Kidney (tissue), 14 donors: ENCODE data around the gene GNB1L. TPM values are rescaled to one million over a fixed set of nuclear protein-coding genes. Genes with fewer than 3 reads are reported as not detected.
"Not testable (repeated sequence)": the region's sequence is repeated elsewhere in the genome, so short reads cannot be mapped to it uniquely, and the experiment has no call there.

Experiments
- DNase-seq, 5 donors: peaks; one replicate each; pipeline ENCODE4 v3.0.0-alpha.2; 2013 to 2020
- FAIRE-seq: peaks from 2 replicates; lab custom pipeline; 2012; peaks lifted over from hg19 to GRCh38; lab: Jason Lieb, UNC
- H3K27ac ChIP-seq, 2 donors: one replicate each; pipeline ENCODE4 v1.7.0; 2013; ENCODE audit warnings: low read depth in 2 of 2, low read length in 2 of 2, inconsistent platforms in 1 of 2
- H3K27me3 ChIP-seq: one replicate; pipeline ENCODE4 v1.7.1; 2013; ENCODE audit warnings: low read length, inconsistent platforms; ENCODE audit not compliant: control insufficient read depth, insufficient read depth
- H3K36me3 ChIP-seq, 3 donors: one replicate each; pipeline versions ENCODE4 v1.7.0 to v1.7.1; 2013; ENCODE audit warnings: low read length in 3 of 3, control low read depth in 1 of 3, inconsistent platforms in 1 of 3; ENCODE audit not compliant: insufficient read depth in 3 of 3, control insufficient read depth in 2 of 3
- H3K4me1 ChIP-seq, 3 donors: one replicate each; pipeline versions ENCODE4 v1.7.0 to v1.7.1; 2013; ENCODE audit warnings: low read length in 3 of 3, inconsistent platforms in 1 of 3, low read depth in 1 of 3; ENCODE audit not compliant: control insufficient read depth in 2 of 3, insufficient read depth in 2 of 3
- H3K4me3 ChIP-seq, 3 donors: one replicate each; pipeline versions ENCODE4 v1.7.0 to v1.8.1; 2013; ENCODE audit warnings: low read length in 3 of 3, control low read depth in 1 of 3, inconsistent platforms in 1 of 3
- H3K9ac ChIP-seq, 3 donors: one replicate each; pipeline versions ENCODE4 v1.7.0 to v1.7.1; 2013; ENCODE audit warnings: low read length in 3 of 3, control low read depth in 1 of 3, inconsistent platforms in 1 of 3
- H3K9me3 ChIP-seq, 3 donors: one replicate each; pipeline versions ENCODE4 v1.7.0 to v1.7.1; 2013; ENCODE audit warnings: low read length in 3 of 3, control low read depth in 1 of 3, inconsistent platforms in 1 of 3; ENCODE audit not compliant: control insufficient read depth in 2 of 3, insufficient read depth in 1 of 3
- CTCF ChIP-seq: IDR thresholded peaks from 3 replicates; pipeline ENCODE4 v1.5.1; 2012; ENCODE audit warnings: mild to moderate bottlenecking, moderate library complexity, borderline replicate concordance; ENCODE audit not compliant: insufficient read depth; ENCODE audit errors: extremely low read depth
- intact Hi-C: fragments of 100-400 bp; cut with DNase I; formaldehyde crosslinking; loops from one replicate; pipeline ENCODE4 v1.11.1; 2022
- polyA plus RNA-seq: library from polyadenylated mRNA; stranded (reverse); fragments of 350-450 nt; fragmentation: Illumina TruSeq; extraction: RNeasy Lipid Tissue Mini Kit (QIAGEN cat#74804); gene quantifications from one replicate; pipeline ENCODE4 v1.2.3, GENCODE V29; 2014; ENCODE audit warnings: low read depth, low replicate concordance; ENCODE audit not compliant: insufficient read depth
- total RNA-seq: library from RNA; stranded (reverse); fragmentation: NEBNext Ultra II Directional; extraction: Animal tissue kit (Norgen Biotek cat#: 25700); gene quantifications from one replicate; pipeline ENCODE4 v1.2.1, GENCODE V29; 2021
- donor health status: control.
- donor health status: control.
- donor health status: control.
- donor health status: control.
- donor health status: control.
- donor health status: DM: yes; HTN: yes; CAD: no.
- donor health status: Normal renal cell carcinoma (clear cell type).

Gene GNB1L
- total and polyA plus RNA-seq, 2 donors from 2014 or later: 4.0 to 4.4 TPM

DNA sequence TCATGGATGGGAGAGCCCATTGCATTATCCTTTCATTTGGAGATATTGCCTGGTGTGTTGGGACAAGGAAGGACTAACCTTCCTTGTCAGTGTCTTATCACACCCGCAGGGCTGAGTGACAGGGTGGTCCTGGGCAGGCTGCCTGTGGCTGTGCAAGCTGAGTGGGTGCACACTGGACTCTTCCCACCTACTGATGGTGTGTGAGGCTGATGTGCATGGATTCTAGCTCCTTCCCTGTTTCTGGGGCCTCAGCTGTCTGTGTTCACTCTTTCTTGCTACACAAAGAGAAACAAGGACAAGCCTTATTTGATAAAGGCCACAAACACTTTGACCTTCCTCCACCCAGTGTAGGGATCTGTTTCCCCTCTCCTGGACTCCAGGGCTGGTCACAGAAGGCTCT is 72.1 kb downstream of the GNB1L start:
- no peak overlapping the region for H3K4me3 ChIP-seq
- peak in 1 of 5 donors; percentile 27 for DNase-seq
- no peaks in the 10 kb centered on the region for H3K27me3 ChIP-seq
- H3K27ac ChIP-seq: no peak overlapping the region
- intact Hi-C loops: no loop called here
- no peaks in the 10 kb centered on the region for H3K36me3 ChIP-seq
- TF ChIP-seq CTCF: no peak
- H3K9me3 ChIP-seq: no peaks in the 10 kb centered on the region
- H3K4me1 ChIP-seq: no peaks in the 10 kb centered on the region
- H3K9ac ChIP-seq: no peak overlapping the region
- FAIRE-seq: no peak

DNA sequence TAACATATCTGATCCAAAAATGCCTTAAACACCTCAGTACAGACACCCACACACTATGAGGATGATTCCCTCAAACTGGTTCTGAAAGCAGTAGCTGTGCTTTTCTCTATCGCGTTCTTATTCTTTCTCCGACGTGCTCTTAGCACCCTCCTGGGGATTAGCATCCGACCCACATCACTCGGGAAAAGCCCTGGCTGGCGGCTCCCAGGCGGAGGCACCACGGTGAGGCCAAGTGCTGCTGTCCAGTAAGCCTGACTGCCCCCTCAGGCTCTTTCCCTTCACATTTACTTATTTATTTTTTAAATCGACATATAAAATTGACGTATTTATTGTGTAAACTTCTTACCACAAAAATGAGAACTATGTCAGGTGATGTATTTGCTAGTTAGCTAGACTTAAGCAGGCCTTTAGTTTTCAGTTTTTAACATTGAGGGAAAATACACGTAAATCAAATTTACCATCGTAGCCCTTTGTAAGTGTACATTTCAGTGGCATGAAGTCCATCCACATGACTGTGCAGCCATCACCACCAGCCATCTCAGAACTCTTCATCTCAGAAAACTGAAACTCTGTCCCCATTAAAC is 74.9 kb downstream of the GNB1L start:
- no peaks in the 10 kb centered on the region for H3K4me1 ChIP-seq
- TF ChIP-seq CTCF: no peak

DNA sequence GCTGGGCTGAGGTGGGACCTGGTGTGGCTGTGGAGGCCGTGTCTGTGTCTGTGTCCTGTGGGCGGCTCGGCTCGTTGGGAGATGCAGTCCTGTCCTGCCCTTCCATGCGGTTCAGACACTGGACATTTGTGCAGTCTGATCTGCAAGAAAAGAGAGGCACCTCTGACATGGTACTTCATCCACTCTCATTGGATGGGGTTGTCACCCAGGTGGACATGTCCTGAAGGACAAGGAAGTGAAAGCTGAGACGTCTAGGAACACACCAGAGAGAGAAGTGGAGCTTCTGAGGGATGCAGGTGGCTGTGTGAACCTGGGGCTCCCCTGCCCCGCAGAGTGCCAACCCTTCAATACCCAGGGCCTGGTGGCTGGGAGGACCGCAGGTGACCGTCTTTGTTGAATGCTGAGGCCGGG is 75.7 kb downstream of the GNB1L start:
- Histone ChIP-seq H3K27ac (no peak overlapping the region), H3K9ac (no peak overlapping the region), H3K4me1 (no peaks in the 10 kb centered on the region), H3K4me3 (no peak overlapping the region), H3K36me3 (no peaks in the 10 kb centered on the region), H3K9me3 (no peaks in the 10 kb centered on the region), H3K27me3 (no peaks in the 10 kb centered on the region)
- FAIRE-seq (no peak), DNase-seq (peak in 2 of 5 donors; percentile 24 to 29)
- TF ChIP-seq CTCF: no peak
- intact Hi-C loops: no loop called here

More for the DNA sequence above, 74.9 kb downstream of the GNB1L start:
- H3K27me3 ChIP-seq: no peaks in the 10 kb centered on the region
- DNase-seq (peak in 1 of 5 donors; percentile 30), FAIRE-seq (no peak)
- H3K36me3 ChIP-seq: no peaks in the 10 kb centered on the region
- no peak overlapping the region for H3K27ac ChIP-seq
- no peak overlapping the region for H3K4me3 ChIP-seq
- no peaks in the 10 kb centered on the region for H3K9me3 ChIP-seq
- intact Hi-C loops: no loop called here
- no peak overlapping the region for H3K9ac ChIP-seq

DNA sequence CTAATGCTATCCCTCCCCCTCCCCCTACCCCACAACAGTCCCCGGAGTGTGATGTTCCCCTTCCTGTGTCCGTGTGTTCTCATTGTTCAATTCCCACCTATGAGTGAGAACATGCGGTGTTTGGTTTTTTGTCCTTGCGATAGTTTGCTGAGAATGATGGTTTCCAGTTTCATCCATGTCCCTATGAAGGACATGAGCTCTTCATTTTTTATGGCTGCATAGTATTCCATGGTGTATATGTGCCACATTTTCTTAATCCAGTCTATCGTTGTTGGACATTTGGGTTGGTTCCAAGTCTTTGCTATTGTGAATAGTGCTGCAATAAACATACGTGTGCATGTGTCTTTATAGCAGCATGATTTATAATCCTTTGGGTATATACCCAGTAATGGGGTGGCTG is 77.5 kb downstream of the GNB1L start:
- H3K27ac ChIP-seq, H3K36me3 ChIP-seq, H3K27me3 ChIP-seq, H3K9ac ChIP-seq, H3K4me1 ChIP-seq, H3K4me3 ChIP-seq, H3K9me3 ChIP-seq, DNase-seq, intact Hi-C loops, FAIRE-seq: not testable (repeated sequence)
